GM23338 (cell line): ENCODE results near the gene TANGO6. TPM values are rescaled to one million over a fixed set of nuclear protein-coding genes. Genes with fewer than 3 reads are reported as not detected.

Experiments used
- ATAC-seq: fragments of 200-7000 bp; cut with Tn5 transposase; 3 replicates; pipeline ENCODE4 v1.9.1; 2020
- DNase-seq: peaks from one replicate; pipeline ENCODE4 v3.0.0-alpha.2; 2015; ENCODE audit warnings: low spot score
- H2AFZ ChIP-seq: fragments of 200-600 bp; sonication (generic); 2 replicates; pipeline ENCODE4 v1.8.0; 2016; ENCODE audit warnings: antibody characterized with exemption, mild to moderate bottlenecking, moderate library complexity
- H3F3A ChIP-seq: fragments of 200-600 bp; sonication (generic); replicated peaks from 2 replicates; pipeline ENCODE4 v1.8.0; 2017; ENCODE audit warnings: antibody characterized with exemption, mixed run types, low read depth
- H3K27ac ChIP-seq: fragments of 200-600 bp; sonication (generic); 2 replicates; pipeline ENCODE4 v1.6.1; 2016; ENCODE audit warnings: low read depth
- H3K27me3 ChIP-seq: fragments of 200-600 bp; sonication (generic); 2 replicates; pipeline ENCODE4 v1.8.0; 2016; ENCODE audit warnings: mild to moderate bottlenecking, mixed run types, moderate library complexity; ENCODE audit not compliant: insufficient read depth
- H3K36me3 ChIP-seq: fragments of 200-600 bp; sonication (generic); 2 replicates; pipeline ENCODE4 v1.8.0; 2016; ENCODE audit warnings: mild to moderate bottlenecking; ENCODE audit not compliant: insufficient read depth
- H3K4me1 ChIP-seq: fragments of 200-600 bp; sonication (generic); 2 replicates; pipeline ENCODE4 v1.8.0; 2016; ENCODE audit warnings: mild to moderate bottlenecking, moderate library complexity; ENCODE audit not compliant: insufficient read depth
- H3K4me2 ChIP-seq: fragments of 200-600 bp; sonication (generic); 2 replicates; pipeline ENCODE4 v1.7.1; 2017; ENCODE audit warnings: mixed run types
- H3K4me3 ChIP-seq: fragments of 200-600 bp; sonication (generic); 2 replicates; pipeline ENCODE4 v1.6.1; 2016; ENCODE audit warnings: mixed run types
- H3K79me2 ChIP-seq: fragments of 200-600 bp; sonication (generic); replicated peaks from 2 replicates; pipeline ENCODE4 v1.8.0; 2017; ENCODE audit warnings: mild to moderate bottlenecking; ENCODE audit not compliant: insufficient read depth
- H3K9me2 ChIP-seq: fragments of 200-600 bp; sonication (generic); 2 replicates; pipeline ENCODE4 v1.8.0; 2017; ENCODE audit not compliant: insufficient read depth
- H4K20me1 ChIP-seq: fragments of 200-600 bp; sonication (generic); replicated peaks from 2 replicates; pipeline ENCODE4 v1.8.0; 2017; ENCODE audit warnings: mild to moderate bottlenecking; ENCODE audit not compliant: insufficient read depth
- H3K27ac Mint-ChIP-seq: 2 replicates; pipeline ENCODE4 v1.8.0; 2020; ENCODE audit warnings: inconsistent platforms, mild to moderate bottlenecking, moderate library complexity, mixed read lengths
- H3K27me3 Mint-ChIP-seq: 3 replicates; pipeline ENCODE4 v1.8.0; 2022; ENCODE audit warnings: low read depth, mild to moderate bottlenecking, moderate library complexity, mixed read lengths, inconsistent platforms; ENCODE audit not compliant: insufficient read depth, poor library complexity
- H3K36me3 Mint-ChIP-seq: 3 replicates; pipeline ENCODE4 v1.8.0; 2021; ENCODE audit warnings: low read depth, mild to moderate bottlenecking, inconsistent platforms, moderate library complexity, mixed read lengths
- H3K4me1 Mint-ChIP-seq: 3 replicates; pipeline ENCODE4 v1.8.0; 2020; ENCODE audit warnings: mild to moderate bottlenecking, inconsistent platforms, mixed read lengths
- H3K4me3 Mint-ChIP-seq: 3 replicates; pipeline ENCODE4 v1.8.0; 2021; ENCODE audit warnings: moderate library complexity, mild to moderate bottlenecking, inconsistent platforms, mixed read lengths
- H3K9me3 Mint-ChIP-seq: 3 replicates; pipeline ENCODE4 v1.8.0; 2020; ENCODE audit warnings: moderate library complexity, mild to moderate bottlenecking, inconsistent platforms, mixed read lengths
- CREB1 ChIP-seq: fragments of 250-450 bp; sonication (Bioruptor Pico); IDR thresholded peaks from 2 replicates; pipeline ENCODE4 v1.5.0; 2020; ENCODE audit warnings: low read depth, mild to moderate bottlenecking, moderate library complexity
- EZH2 ChIP-seq: fragments of 200-600 bp; sonication (generic); IDR thresholded peaks from one replicate; pipeline ENCODE4 v1.8.0; 2017; ENCODE audit warnings: antibody characterized with exemption, mild to moderate bottlenecking, low read depth; ENCODE audit not compliant: unreplicated experiment
- EZH2phosphoT487 ChIP-seq: fragments of 200-600 bp; sonication (generic); IDR thresholded peaks from one replicate; pipeline ENCODE4 v1.8.1; 2018; ENCODE audit warnings: antibody characterized with exemption; ENCODE audit not compliant: unreplicated experiment
- JUNB ChIP-seq: IDR thresholded peaks from one replicate; pipeline ENCODE4 v1.6.1; 2016; ENCODE audit warnings: antibody characterized with exemption; ENCODE audit not compliant: unreplicated experiment
- NANOG ChIP-seq: IDR thresholded peaks from 2 replicates; pipeline ENCODE4 v1.6.1; 2016; ENCODE audit warnings: antibody characterized with exemption, borderline replicate concordance
- POLR2AphosphoS5 ChIP-seq: IDR thresholded peaks from 2 replicates; pipeline ENCODE4 v1.6.1; 2016; ENCODE audit warnings: antibody characterized with exemption, low read depth
- STAT1 ChIP-seq: IDR thresholded peaks from one replicate; pipeline ENCODE4 v1.6.1; 2016; ENCODE audit warnings: antibody characterized with exemption; ENCODE audit not compliant: unreplicated experiment
- ZNF114 ChIP-seq: fragments of 250-450 bp; sonication (Bioruptor Pico); IDR thresholded peaks from 2 replicates; pipeline ENCODE4 v1.5.0; 2020; ENCODE audit warnings: mild to moderate bottlenecking, moderate library complexity
- ZNF331 ChIP-seq: fragments of 250-450 bp; sonication (Bioruptor Pico); IDR thresholded peaks from 2 replicates; pipeline ENCODE4 v1.5.0; 2020; ENCODE audit warnings: low read depth, mild to moderate bottlenecking, moderate library complexity
- polyA plus RNA-seq: library from polyadenylated mRNA; unstranded; fragments of >200 nt; fragmentation: Nextera tagmentation; extraction: Ambion mirVana; gene quantifications from 2 replicates; pipeline ENCODE4 v1.2.1, GENCODE V29; 2016
- total RNA-seq: library from RNA; depleted of rRNA; stranded (reverse); fragments of >200 nt; shearing (Covaris generic); gene quantifications from 2 replicates; pipeline ENCODE4 v1.2.3, GENCODE V29; 2014
- TF ChIP-seq, protein P1 (sequence below): IDR thresholded peaks from one replicate; pipeline ENCODE4 v1.6.1; 2018; ENCODE audit warnings: antibody characterized with exemption; ENCODE audit not compliant: unreplicated experiment
- TF ChIP-seq, protein P2 (sequence below): IDR thresholded peaks from 2 replicates; pipeline ENCODE4 v1.6.1; 2016; ENCODE audit warnings: antibody characterized with exemption
- TF ChIP-seq, protein P3 (sequence below), 2 experiments: fragments of 200-600 bp in 1 of 2; sonication (generic) in 1 of 2; conservative IDR thresholded peaks; 2 replicates each; pipeline versions ENCODE4 v1.5.1 to v1.6.1; 2016 to 2017; ENCODE audit warnings: antibody characterized with exemption in 2 of 2, low read depth in 2 of 2, mild to moderate bottlenecking in 2 of 2, moderate library complexity in 1 of 2

Gene TANGO6
- total and polyA plus RNA-seq, 2 experiments from 2014 or later, result 7.2 to 23.2 TPM

DNA sequence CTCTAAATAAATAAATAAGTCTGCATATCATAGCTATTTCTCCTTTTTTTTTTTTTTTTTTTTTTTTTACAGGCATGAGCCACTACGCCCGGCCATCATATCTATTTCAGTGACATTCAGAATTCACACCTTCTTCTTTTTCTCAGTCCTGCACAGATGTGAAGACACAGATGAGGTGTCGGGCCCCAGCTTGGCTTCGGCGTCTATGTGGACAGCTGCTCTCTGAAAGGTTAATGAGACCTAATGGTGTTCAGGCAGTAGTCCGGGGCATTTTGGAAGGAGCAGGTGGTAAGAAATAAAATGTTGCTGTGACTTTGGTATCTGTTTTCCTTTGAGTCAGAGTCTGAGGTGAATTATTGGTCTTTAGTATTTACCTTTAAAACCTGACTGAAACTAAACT is 23.6 kb downstream of the TANGO6 start:
- H3K27me3 ChIP-seq, result no peaks in the 10 kb centered on the region
- no peak overlapping the region for H2AFZ ChIP-seq
- Mint-ChIP-seq H3K4me1 (peaks cover 11% of the 10 kb centered on the region; the same call in 2 of the 3 replicates), H3K27me3 (peaks cover 6% of the 10 kb centered on the region), H3K36me3 (peaks cover 11% of the 10 kb centered on the region; the same call in 2 of the 3 replicates), H3K4me3 (no peak overlapping the region), H3K9me3 (no peaks in the 10 kb centered on the region), H3K27ac (no peak overlapping the region; the same call in 1 of the 2 replicates)
- TF ChIP-seq NANOG (no peak), EZH2 (no peak), EZH2phosphoT487 (no peak), POLR2AphosphoS5 (no peak)
- TF ChIP-seq, protein P1, sequence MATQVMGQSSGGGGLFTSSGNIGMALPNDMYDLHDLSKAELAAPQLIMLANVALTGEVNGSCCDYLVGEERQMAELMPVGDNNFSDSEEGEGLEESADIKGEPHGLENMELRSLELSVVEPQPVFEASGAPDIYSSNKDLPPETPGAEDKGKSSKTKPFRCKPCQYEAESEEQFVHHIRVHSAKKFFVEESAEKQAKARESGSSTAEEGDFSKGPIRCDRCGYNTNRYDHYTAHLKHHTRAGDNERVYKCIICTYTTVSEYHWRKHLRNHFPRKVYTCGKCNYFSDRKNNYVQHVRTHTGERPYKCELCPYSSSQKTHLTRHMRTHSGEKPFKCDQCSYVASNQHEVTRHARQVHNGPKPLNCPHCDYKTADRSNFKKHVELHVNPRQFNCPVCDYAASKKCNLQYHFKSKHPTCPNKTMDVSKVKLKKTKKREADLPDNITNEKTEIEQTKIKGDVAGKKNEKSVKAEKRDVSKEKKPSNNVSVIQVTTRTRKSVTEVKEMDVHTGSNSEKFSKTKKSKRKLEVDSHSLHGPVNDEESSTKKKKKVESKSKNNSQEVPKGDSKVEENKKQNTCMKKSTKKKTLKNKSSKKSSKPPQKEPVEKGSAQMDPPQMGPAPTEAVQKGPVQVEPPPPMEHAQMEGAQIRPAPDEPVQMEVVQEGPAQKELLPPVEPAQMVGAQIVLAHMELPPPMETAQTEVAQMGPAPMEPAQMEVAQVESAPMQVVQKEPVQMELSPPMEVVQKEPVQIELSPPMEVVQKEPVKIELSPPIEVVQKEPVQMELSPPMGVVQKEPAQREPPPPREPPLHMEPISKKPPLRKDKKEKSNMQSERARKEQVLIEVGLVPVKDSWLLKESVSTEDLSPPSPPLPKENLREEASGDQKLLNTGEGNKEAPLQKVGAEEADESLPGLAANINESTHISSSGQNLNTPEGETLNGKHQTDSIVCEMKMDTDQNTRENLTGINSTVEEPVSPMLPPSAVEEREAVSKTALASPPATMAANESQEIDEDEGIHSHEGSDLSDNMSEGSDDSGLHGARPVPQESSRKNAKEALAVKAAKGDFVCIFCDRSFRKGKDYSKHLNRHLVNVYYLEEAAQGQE, result no peak
- TF ChIP-seq, protein P2, sequence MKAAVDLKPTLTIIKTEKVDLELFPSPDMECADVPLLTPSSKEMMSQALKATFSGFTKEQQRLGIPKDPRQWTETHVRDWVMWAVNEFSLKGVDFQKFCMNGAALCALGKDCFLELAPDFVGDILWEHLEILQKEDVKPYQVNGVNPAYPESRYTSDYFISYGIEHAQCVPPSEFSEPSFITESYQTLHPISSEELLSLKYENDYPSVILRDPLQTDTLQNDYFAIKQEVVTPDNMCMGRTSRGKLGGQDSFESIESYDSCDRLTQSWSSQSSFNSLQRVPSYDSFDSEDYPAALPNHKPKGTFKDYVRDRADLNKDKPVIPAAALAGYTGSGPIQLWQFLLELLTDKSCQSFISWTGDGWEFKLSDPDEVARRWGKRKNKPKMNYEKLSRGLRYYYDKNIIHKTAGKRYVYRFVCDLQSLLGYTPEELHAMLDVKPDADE, result no peak
- H3K4me2 ChIP-seq, result no peak overlapping the region
- no peaks in the 10 kb centered on the region; the same call in 1 of the 2 replicates for H3K36me3 ChIP-seq
- H3K4me3 ChIP-seq, result no peak overlapping the region
- H3K79me2 ChIP-seq, result no peaks in the 10 kb centered on the region
- no peak overlapping the region for H3K27ac ChIP-seq
- ATAC-seq (no peak), DNase-seq (no peak)
- H3K9me2 ChIP-seq, result no peaks in the 10 kb centered on the region
- H4K20me1 ChIP-seq, result no peaks in the 10 kb centered on the region
- H3F3A ChIP-seq, result 0 out of 2 replicates have a peak, but pooled peaks cover 3% of the 10 kb centered on the region
- H3K4me1 ChIP-seq, result peaks cover 16% of the 10 kb centered on the region

DNA sequence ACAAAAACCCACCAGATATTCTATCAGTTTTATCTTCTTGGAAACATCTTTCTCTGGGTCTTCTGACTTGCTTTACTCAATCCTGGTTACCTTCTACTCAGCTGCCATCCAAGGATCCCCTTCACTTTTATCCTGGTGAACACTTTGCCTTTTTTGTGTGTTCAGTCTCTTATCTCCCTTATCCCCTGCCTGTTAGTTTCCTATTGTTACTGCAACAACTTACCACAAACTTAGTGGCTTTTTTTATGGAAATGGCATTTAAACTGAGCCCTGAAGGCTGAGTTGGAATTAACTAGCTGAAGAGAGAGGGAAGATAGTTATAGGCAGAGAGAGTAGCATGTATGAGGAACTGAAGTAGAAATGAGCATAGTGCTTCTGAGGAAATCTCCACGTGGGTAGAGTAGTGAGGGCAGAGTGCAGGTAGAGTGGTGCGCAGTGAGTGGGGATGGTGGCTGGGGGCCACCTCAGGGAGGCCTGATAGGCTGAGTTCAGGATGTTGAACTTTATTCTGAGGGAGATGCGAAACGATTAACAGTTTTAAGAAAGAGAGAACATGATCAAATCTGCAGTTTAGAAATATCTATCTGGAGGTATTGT is 26.3 kb downstream of the TANGO6 start:
- H3K27ac Mint-ChIP-seq, result no peak overlapping the region
- H3K27me3 Mint-ChIP-seq, result peaks cover 3% of the 10 kb centered on the region
- Histone ChIP-seq H3K4me2 (peak overlapping the region; percentile 20), H3K4me1 (peaks cover 16% of the 10 kb centered on the region), H3K79me2 (no peaks in the 10 kb centered on the region), H3F3A (0 out of 2 replicates have a peak, but pooled peaks cover 3% of the 10 kb centered on the region), H4K20me1 (no peaks in the 10 kb centered on the region), H3K36me3 (no peaks in the 10 kb centered on the region), H3K27me3 (no peaks in the 10 kb centered on the region), H3K4me3 (no peak overlapping the region), H3K27ac (peak overlapping the region; percentile 10; the same call in 1 of the 2 replicates), H3K9me2 (no peaks in the 10 kb centered on the region), H2AFZ (no peak overlapping the region)
- H3K36me3 Mint-ChIP-seq, result peaks cover 4% of the 10 kb centered on the region; the same call in 2 of the 3 replicates
- peaks cover 11% of the 10 kb centered on the region; the same call in 2 of the 3 replicates for H3K4me1 Mint-ChIP-seq
- H3K9me3 Mint-ChIP-seq, result no peaks in the 10 kb centered on the region
- DNase-seq (peak; percentile 31), ATAC-seq (peak; percentile 60)
- H3K4me3 Mint-ChIP-seq, result no peak overlapping the region
- TF ChIP-seq, protein P2, result no peak
- TF ChIP-seq STAT1 (no peak), EZH2 (no peak), JUNB (no peak), ZNF114 (CRISPR knock-in tag) (no peak), POLR2AphosphoS5 (no peak), ZNF331 (no peak), CREB1 (CRISPR knock-in tag) (no peak)
- TF ChIP-seq, protein P1, result no peak
- TF ChIP-seq, protein P3, sequence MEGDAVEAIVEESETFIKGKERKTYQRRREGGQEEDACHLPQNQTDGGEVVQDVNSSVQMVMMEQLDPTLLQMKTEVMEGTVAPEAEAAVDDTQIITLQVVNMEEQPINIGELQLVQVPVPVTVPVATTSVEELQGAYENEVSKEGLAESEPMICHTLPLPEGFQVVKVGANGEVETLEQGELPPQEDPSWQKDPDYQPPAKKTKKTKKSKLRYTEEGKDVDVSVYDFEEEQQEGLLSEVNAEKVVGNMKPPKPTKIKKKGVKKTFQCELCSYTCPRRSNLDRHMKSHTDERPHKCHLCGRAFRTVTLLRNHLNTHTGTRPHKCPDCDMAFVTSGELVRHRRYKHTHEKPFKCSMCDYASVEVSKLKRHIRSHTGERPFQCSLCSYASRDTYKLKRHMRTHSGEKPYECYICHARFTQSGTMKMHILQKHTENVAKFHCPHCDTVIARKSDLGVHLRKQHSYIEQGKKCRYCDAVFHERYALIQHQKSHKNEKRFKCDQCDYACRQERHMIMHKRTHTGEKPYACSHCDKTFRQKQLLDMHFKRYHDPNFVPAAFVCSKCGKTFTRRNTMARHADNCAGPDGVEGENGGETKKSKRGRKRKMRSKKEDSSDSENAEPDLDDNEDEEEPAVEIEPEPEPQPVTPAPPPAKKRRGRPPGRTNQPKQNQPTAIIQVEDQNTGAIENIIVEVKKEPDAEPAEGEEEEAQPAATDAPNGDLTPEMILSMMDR (conservative IDR thresholded peaks at IDR 0.05; ENCODE audit: low read depth in 2 of 2), result no peak
